ENCODE data around the gene ORMDL2.
"Not testable (repeated sequence)": the region's sequence is repeated elsewhere in the genome, so short reads cannot be mapped to it uniquely, and the experiment has no call there.

ORMDL2 gene

DNA sequence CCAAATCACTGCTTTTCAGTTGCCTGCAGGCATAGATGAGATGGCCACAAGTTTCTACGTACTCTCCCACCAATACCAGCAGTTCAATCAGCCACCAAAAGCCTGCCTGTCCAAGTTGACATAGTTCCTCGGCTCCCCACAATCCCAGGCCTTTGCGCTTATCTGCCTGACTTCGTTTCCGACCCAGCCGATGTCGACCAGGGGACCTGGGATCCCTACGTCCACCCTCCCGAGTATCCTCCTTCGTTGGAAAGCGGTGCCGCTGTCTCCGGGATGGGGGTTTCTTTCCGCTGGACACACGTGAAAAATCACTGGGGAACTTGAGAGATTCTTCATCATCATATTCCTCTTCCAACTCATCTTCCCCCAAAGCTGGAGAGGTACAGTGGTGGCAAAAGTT, 10.0 kb downstream of the ORMDL2 start:
- Histone ChIP-seq H3K79me2 (ENCODE audit: control insufficient read depth, insufficient read depth, low read length, unreplicated experiment) (peaks cover 37% of the 10 kb centered on the region), H3K27me3 (ENCODE audit: insufficient read depth, low read length) (no peaks in the 10 kb centered on the region), H3K36me3 (ENCODE audit: insufficient read depth, low read length) (peaks cover 6% of the 10 kb centered on the region; the same call in 1 of the 2 replicates), H3K4me3 (ENCODE audit: low read depth, low read length) (peak overlapping the region; percentile 93), H2AFZ (ENCODE audit: low read length, unreplicated experiment) (no peak overlapping the region), H3K27ac (ENCODE audit: low read depth, low read length) (no peak overlapping the region), H3K4me1 (ENCODE audit: control insufficient read depth, insufficient read depth, low read length, unreplicated experiment) (peaks cover 32% of the 10 kb centered on the region)

DNA sequence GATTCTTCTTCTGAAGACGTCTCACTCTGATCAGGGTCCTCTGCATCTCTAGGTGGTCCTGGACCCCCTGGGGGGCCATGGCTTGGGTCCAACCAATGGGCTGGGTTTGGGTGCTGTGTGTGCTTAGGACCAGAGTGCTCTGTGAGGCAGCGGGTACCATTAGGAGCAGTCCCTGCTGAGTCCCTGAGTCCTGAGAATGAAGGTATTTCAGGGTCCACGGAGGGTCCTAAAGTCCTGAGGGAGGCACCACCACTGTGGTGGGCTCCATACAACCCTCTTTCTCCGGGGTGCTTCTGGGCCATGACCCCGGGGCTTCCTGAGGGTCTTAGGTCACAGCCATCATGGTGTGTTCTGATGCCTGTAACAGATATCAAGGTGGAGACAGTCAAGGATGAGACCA, 10.5 kb downstream of the ORMDL2 start:
- peaks cover 40% of the 10 kb centered on the region for H3K79me2 ChIP-seq (ENCODE audit: control insufficient read depth, insufficient read depth, low read length, unreplicated experiment)
- peaks cover 32% of the 10 kb centered on the region for H3K4me1 ChIP-seq (ENCODE audit: control insufficient read depth, insufficient read depth, low read length, unreplicated experiment)
- H3K27me3 ChIP-seq (ENCODE audit: insufficient read depth, low read length) = no peaks in the 10 kb centered on the region
- 0 out of 2 replicates have a peak, but pooled peaks cover 6% of the 10 kb centered on the region for H3K36me3 ChIP-seq (ENCODE audit: insufficient read depth, low read length)
- H3K27ac ChIP-seq (ENCODE audit: low read depth, low read length) = peak overlapping the region; percentile 55
- peak overlapping the region; percentile 93 for H3K4me3 ChIP-seq (ENCODE audit: low read depth, low read length)
- H2AFZ ChIP-seq (ENCODE audit: low read length, unreplicated experiment) = no peak overlapping the region

- H3K4me1 ChIP-seq (ENCODE audit: control insufficient read depth, insufficient read depth, low read length, unreplicated experiment) = peaks cover 24% of the 10 kb centered on the region
- H3K36me3 ChIP-seq (ENCODE audit: insufficient read depth, low read length) = 0 out of 2 replicates have a peak, but pooled peaks cover 6% of the 10 kb centered on the region
- H2AFZ ChIP-seq (ENCODE audit: low read length, unreplicated experiment) = peak overlapping the region; percentile 26
- no peaks in the 10 kb centered on the region for H3K27me3 ChIP-seq (ENCODE audit: insufficient read depth, low read length)
- H3K79me2 ChIP-seq (ENCODE audit: control insufficient read depth, insufficient read depth, low read length, unreplicated experiment) = peaks cover 40% of the 10 kb centered on the region
- peak overlapping the region; percentile 78 for H3K27ac ChIP-seq (ENCODE audit: low read depth, low read length)
- H3K4me3 ChIP-seq (ENCODE audit: low read depth, low read length) = peak overlapping the region; percentile 93
These were observed 12.2 kb downstream of the ORMDL2 start for GRCh38 chr12:55829967-55830600.

- peaks cover 24% of the 10 kb centered on the region for H3K4me1 ChIP-seq (ENCODE audit: control insufficient read depth, insufficient read depth, low read length, unreplicated experiment)
- H3K4me3 ChIP-seq (ENCODE audit: low read depth, low read length) = peak overlapping the region; percentile 93
- H2AFZ ChIP-seq (ENCODE audit: low read length, unreplicated experiment) = peak overlapping the region; percentile 34
- peak overlapping the region; percentile 78 for H3K27ac ChIP-seq (ENCODE audit: low read depth, low read length)
- 0 out of 2 replicates have a peak, but pooled peaks cover 6% of the 10 kb centered on the region for H3K36me3 ChIP-seq (ENCODE audit: insufficient read depth, low read length)
- H3K27me3 ChIP-seq (ENCODE audit: insufficient read depth, low read length) = no peaks in the 10 kb centered on the region
- H3K79me2 ChIP-seq (ENCODE audit: control insufficient read depth, insufficient read depth, low read length, unreplicated experiment) = peaks cover 38% of the 10 kb centered on the region
These were observed 13.0 kb downstream of the ORMDL2 start for GRCh38 chr12:55830601-55831446.

DNA sequence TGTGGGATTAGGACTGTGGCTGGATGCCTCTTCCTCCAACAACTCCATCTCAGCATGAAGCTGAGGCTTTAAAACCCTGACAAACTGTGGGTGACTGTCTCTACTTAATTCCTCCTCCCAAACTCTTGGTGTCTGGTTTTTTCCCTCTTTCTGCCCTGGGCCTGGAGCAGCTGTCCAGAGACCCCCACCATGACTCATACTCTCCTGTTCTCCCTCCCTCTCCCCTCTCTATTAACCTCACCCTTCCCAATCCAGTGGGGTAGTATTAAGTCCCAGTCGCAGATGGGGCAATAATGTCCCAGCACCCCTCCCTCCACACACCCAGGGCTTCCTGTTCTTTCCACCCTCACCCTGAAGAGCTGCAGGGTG, 13.6 kb downstream of the ORMDL2 start:
- H3K4me3 ChIP-seq (ENCODE audit: low read depth, low read length) = peak overlapping the region; percentile 93
- H3K27me3 ChIP-seq (ENCODE audit: insufficient read depth, low read length) = no peaks in the 10 kb centered on the region
- no peak overlapping the region for H2AFZ ChIP-seq (ENCODE audit: low read length, unreplicated experiment)
- H3K79me2 ChIP-seq (ENCODE audit: control insufficient read depth, insufficient read depth, low read length, unreplicated experiment) = peaks cover 32% of the 10 kb centered on the region
- peaks cover 24% of the 10 kb centered on the region for H3K4me1 ChIP-seq (ENCODE audit: control insufficient read depth, insufficient read depth, low read length, unreplicated experiment)
- peak overlapping the region; percentile 78 for H3K27ac ChIP-seq (ENCODE audit: low read depth, low read length)
- 0 out of 2 replicates have a peak, but pooled peaks cover 8% of the 10 kb centered on the region for H3K36me3 ChIP-seq (ENCODE audit: insufficient read depth, low read length)

DNA sequence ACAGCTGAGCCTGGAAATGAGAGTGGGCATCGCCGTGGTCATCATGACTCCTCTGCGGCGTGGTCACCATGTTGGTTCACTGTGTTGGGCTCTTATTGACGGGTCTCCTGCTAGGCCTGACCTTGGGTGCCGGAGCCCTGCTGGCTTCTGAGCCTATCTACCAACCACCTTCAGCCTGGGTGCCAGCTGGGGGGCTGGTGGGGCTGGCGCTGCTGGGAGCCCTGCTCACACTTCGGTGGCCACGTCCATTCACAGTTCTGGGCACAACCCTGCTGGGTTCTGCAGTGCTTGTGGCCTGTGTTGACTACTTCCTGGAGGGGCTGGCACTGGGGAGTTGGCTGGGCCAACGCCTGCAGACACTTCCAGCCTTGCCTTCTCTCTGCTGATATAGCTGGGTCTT, 15.2 kb downstream of the ORMDL2 start:
- Histone ChIP-seq H3K36me3 (ENCODE audit: insufficient read depth, low read length) (0 out of 2 replicates have a peak, but pooled peaks cover 5% of the 10 kb centered on the region), H3K4me1 (ENCODE audit: control insufficient read depth, insufficient read depth, low read length, unreplicated experiment) (peaks cover 14% of the 10 kb centered on the region), H3K27me3 (ENCODE audit: insufficient read depth, low read length) (no peaks in the 10 kb centered on the region), H3K79me2 (ENCODE audit: control insufficient read depth, insufficient read depth, low read length, unreplicated experiment) (peaks cover 20% of the 10 kb centered on the region), H3K4me3 (ENCODE audit: low read depth, low read length) (no peak overlapping the region), H3K27ac (ENCODE audit: low read depth, low read length) (no peak overlapping the region), H2AFZ (ENCODE audit: low read length, unreplicated experiment) (no peak overlapping the region)

GRCh38 chr12:55834400-55834799, 16.6 kb downstream of the ORMDL2 start:
- H3K27me3 ChIP-seq (ENCODE audit: insufficient read depth, low read length); H3K27ac ChIP-seq (ENCODE audit: low read depth, low read length); H3K4me3 ChIP-seq (ENCODE audit: low read depth, low read length); H2AFZ ChIP-seq (ENCODE audit: low read length, unreplicated experiment); H3K4me1 ChIP-seq (ENCODE audit: control insufficient read depth, insufficient read depth, low read length, unreplicated experiment): not testable (repeated sequence)
- H3K79me2 ChIP-seq (ENCODE audit: control insufficient read depth, insufficient read depth, low read length, unreplicated experiment) = peaks cover 11% of the 10 kb centered on the region
- 0 out of 2 replicates have a peak, but pooled peaks cover 13% of the 10 kb centered on the region for H3K36me3 ChIP-seq (ENCODE audit: insufficient read depth, low read length)

DNA sequence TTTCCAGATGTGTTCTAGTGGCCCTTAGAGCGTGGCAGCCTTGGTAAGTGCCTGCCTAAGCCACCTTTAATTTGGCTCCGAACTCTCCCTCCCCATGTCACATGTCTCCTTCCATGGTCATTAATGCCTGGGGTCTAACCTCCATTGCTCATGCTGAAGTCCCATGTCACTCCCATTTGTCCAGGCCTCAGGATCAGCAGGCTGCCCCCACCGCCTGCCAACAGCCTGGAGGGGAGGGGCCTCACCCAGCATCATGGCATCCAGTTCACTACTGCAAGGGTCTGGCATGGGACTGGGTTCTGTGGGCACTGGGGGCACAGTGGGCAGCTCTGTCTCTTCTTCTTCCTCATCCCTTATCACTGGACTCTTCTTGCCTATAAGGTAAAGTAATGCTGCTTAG, 20.5 kb downstream of the ORMDL2 start:
- Histone ChIP-seq H3K27ac (ENCODE audit: low read depth, low read length) (no peak overlapping the region), H3K36me3 (ENCODE audit: insufficient read depth, low read length) (peaks cover 22% of the 10 kb centered on the region; the same call in 1 of the 2 replicates), H2AFZ (ENCODE audit: low read length, unreplicated experiment) (no peak overlapping the region), H3K79me2 (ENCODE audit: control insufficient read depth, insufficient read depth, low read length, unreplicated experiment) (peaks cover 16% of the 10 kb centered on the region), H3K27me3 (ENCODE audit: insufficient read depth, low read length) (no peaks in the 10 kb centered on the region), H3K4me1 (ENCODE audit: control insufficient read depth, insufficient read depth, low read length, unreplicated experiment) (peaks cover 14% of the 10 kb centered on the region), H3K4me3 (ENCODE audit: low read depth, low read length) (no peak overlapping the region)

DNA sequence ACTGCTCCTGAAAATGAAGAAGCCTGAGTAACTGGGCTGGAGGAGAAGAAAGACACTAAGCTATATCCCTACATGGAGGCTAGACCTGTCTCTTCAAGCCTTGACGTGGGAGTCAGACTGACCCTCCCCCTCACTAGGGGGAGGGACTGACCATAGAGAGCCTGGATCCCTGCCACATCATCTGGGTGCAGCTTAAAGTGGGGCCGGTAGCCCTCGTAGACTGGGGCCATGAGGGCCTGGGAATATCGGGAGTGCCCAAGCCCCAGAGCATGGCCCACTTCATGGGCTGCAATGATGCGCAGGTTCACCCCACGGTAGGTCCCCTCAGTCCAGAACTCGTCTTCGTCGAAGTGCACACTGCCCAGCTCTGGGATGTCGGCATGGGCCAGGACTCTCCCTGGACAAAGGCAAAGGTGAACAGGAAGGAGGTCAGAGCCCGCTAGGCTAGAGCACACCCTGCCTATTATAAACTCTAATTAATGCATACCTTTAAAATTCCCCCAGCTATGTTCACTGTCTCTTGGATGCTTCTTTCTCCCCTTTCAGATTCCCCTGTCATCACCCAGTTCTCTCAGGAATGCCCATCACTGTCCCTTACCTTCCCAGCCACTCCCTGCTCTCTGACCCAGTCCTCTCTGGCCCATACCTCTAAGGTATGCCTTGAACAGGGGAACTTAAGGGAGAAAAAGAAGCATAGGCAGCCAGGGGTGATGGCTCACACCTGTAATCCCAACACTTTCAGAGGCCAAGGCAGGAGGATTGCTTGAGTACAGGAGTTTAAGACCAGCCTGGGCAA, 21.7 kb downstream of the ORMDL2 start:
- Histone ChIP-seq H3K27me3 (ENCODE audit: insufficient read depth, low read length) (no peaks in the 10 kb centered on the region), H3K4me1 (ENCODE audit: control insufficient read depth, insufficient read depth, low read length, unreplicated experiment) (peaks cover 15% of the 10 kb centered on the region), H3K79me2 (ENCODE audit: control insufficient read depth, insufficient read depth, low read length, unreplicated experiment) (peaks cover 16% of the 10 kb centered on the region), H3K27ac (ENCODE audit: low read depth, low read length) (no peak overlapping the region), H2AFZ (ENCODE audit: low read length, unreplicated experiment) (no peak overlapping the region), H3K4me3 (ENCODE audit: low read depth, low read length) (no peak overlapping the region), H3K36me3 (ENCODE audit: insufficient read depth, low read length) (peaks cover 22% of the 10 kb centered on the region; the same call in 1 of the 2 replicates)

GRCh38 chr12:55840581-55841351, 22.9 kb downstream of the ORMDL2 start:
- Histone ChIP-seq H3K27ac (ENCODE audit: low read depth, low read length) (no peak overlapping the region), H3K4me3 (ENCODE audit: low read depth, low read length) (0 out of 2 replicates have a peak overlapping the region, but pooled peaks have one; percentile 82), H3K4me1 (ENCODE audit: control insufficient read depth, insufficient read depth, low read length, unreplicated experiment) (peaks cover 24% of the 10 kb centered on the region), H3K27me3 (ENCODE audit: insufficient read depth, low read length) (no peaks in the 10 kb centered on the region), H3K79me2 (ENCODE audit: control insufficient read depth, insufficient read depth, low read length, unreplicated experiment) (peaks cover 16% of the 10 kb centered on the region), H2AFZ (ENCODE audit: low read length, unreplicated experiment) (no peak overlapping the region), H3K36me3 (ENCODE audit: insufficient read depth, low read length) (peaks cover 22% of the 10 kb centered on the region; the same call in 1 of the 2 replicates)
